Activated naive CD4-positive, alpha-beta T cell (primary cell): ENCODE measurements around the gene THRB.
"Not testable (repeated sequence)": the region's sequence is repeated elsewhere in the genome, so short reads cannot be mapped to it uniquely, and the experiment has no call there.

Source experiments
- DNase-seq, 4 experiments: peaks; one replicate each; lab custom pipeline; 2025; lab: John Stamatoyannopoulos, UW

The THRB gene

DNA sequence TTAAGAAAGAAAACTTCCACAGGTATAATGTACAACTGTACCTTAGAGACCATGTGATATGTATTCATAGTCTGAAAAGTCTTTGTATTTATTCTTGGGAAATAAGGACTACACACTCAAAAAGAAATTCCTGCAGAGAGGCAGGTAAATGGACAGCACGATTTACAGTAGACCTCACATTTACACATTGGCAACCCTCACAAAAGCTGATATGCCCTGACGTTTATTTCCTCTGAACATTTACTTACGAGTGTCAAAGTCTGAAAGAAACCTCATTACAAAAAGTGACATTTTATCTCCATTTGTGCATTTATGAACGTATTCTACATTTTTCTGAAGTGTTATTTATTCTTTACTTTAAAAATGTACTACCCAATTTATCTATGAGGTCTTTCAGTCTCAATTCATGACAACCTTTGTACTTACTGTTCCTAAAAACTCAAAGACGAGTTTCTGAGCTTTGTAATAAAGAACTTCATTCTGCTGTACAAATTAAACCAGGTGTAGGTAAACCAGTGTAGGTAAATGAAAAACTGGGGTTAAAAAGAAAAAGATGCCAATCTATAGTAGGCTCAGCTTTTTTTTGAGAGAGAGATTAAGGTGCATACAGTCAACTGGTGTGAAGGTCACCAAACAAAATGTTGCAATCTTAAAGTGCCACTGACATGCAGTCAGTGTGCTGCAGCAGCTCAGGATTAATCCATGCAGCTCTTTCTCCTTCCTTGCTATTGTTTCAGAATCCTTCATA is 44.3 kb downstream of the THRB start:
- DNase-seq = no peak

DNA sequence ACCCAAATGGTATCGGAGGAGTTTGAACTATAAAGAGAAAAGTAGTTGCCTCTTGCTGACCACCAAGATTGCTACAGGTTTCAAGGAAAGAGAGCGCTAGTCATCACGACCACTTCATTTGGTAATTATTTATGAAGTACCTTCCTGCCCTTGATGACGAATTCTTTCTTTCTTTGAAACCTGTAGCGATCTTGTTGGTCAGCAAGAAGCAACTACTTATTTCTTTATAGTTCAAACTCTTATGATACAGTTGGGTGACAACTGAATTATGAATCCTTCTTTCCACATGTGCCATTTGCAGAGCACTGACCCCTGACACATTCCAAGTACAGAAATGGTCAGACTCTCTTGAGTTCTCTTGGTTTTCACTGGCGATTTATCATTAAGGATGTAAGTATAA is 46.8 kb downstream of the THRB start:
- no peak for DNase-seq

DNA sequence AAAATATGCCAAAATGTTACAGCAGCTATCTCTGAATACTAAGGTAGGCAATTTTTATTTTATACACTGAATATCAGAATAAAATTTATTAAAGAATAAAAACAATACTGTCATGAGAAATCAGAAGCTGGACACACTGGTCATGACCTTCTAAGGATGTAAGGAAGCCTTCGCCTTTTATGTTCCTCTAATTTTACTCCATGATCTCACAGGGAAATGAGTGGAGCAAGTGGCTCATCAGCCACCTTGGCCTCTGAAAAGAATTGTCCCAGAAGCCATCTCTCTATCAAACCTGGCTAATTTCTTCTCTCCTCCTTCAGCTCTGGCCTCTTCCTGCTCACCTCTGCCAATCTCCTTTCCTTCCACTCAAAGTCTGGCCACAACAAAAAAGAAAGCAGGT is 48.6 kb downstream of the THRB start:
- DNase-seq = no peak

DNA sequence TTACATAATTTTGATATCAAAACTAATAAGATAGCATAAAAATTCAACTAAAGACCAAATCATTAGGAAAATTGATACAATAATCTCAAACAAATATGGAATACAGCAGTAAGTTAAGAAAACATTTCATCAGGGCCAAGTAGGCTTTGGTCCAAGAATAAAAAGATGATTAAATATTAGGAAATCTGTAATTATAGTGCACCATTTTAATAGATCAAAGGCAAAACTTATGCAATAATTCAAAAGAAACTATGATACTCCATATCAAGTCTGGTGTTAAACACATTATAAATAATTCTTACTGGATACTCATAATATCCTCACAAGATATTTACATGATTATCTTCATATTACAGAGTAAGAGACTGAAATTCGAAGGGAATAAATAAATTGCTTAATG is 51.2 kb downstream of the THRB start:
- DNase-seq = no peak

DNA sequence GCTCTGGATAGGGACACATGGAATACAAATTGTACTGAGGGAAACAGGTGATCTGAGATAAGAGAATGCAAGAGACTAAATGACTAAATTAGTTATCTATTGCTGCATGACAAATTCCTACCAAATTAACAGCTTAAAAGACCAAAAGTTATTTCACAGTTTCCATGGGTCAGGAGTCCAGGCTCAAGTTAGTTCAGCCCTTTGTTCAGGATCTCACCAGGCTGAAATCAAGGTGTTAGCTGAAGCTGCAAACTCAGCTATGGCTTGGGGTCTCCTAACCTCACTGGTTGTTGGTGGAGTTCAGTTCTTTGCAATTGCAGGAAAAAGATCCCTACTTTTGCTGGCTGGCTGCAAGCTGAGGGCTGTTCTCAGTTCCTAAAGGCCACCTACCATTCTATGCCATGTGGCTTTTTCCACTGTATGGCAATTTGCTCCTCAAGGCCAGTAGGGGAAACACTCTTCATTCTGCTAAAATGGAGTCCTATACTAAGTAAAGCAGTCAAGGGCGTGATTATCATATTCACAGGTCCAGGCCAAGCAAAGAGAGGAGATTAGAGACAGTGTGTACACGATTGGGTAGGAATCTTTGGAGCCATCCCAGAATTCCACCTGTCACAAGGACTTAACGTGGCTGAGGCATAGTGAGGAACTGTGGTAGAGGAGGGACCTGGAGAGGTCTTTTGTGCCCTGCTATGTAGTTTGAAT is 53.7 kb downstream of the THRB start:
- DNase-seq = no peak

DNA sequence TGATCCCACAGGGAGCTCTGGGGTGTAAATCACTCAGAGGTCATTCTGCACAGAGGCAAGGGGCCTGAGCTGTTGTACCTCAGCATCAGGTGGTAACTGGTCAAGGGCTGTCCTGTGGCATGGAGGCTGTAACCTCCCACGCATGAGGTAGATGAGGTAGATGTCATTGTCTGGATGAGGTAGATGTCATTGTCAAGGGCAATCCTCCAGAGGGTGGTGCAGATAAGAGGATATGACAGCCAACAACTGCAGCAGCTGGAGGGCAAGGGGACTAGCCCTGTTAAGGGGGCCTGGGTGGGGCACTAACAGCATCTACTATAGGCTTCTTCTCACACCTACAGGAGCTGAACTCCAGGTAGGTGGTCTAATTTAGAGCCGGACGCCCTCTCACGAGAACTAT is 55.6 kb downstream of the THRB start:
- DNase-seq = no peak

DNA sequence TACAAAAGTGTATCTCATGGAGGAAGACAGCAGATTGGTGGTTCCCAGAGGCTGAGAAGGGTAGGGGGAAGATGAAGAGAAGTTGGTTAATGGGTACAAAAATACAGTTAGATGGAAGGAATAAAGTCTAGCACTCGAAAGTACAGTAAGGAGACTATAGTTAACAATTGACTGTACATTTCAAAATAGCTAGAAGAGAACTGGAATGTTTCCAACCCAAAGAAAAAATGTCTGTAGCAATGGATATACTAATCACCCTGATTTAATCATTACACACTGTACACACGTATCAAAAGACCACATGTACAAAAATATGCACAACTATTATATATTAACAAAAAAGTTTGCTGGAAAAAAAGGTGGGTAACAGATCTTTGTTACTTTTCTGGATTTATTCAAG is 57.3 kb downstream of the THRB start:
- DNase-seq = no peak

DNA sequence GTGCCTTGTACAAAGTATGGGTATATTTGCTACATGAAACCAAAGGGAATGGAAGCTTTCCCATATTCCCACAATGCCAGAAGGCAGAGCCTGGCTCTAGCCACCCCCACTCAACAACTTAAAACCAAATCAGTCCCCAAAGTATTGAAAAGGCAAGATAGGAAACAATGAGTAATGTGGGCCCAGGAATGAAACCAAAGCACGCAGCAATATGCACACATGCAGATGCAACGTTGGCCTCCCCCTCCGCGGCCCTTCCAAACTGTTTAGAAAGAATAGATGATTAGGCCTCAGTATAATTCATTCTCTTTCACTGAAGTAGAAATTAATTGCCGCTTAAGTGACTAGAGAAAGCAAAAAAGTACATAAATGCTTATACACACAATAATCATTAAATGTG is 59.1 kb downstream of the THRB start:
- DNase-seq = no peak

DNA sequence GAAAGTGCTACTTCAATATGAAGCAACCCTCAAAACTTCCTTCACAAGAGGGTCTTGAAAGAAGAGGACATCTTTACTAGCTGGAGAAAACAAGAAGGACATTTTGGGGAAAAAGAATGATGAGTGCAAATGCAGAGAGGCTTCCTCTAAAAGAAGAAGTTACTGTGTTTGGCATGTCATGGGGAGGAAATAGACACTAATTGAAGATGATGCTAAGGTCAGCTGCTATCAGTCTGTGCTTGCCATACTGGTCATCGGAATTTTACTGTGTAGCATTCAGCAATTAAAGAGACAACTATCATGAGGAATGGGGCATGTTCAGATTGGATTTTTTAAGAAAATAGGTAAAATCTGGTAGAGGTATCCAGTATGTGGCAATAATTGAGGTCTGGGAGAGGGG is 60.0 kb downstream of the THRB start:
- DNase-seq = no peak

DNA sequence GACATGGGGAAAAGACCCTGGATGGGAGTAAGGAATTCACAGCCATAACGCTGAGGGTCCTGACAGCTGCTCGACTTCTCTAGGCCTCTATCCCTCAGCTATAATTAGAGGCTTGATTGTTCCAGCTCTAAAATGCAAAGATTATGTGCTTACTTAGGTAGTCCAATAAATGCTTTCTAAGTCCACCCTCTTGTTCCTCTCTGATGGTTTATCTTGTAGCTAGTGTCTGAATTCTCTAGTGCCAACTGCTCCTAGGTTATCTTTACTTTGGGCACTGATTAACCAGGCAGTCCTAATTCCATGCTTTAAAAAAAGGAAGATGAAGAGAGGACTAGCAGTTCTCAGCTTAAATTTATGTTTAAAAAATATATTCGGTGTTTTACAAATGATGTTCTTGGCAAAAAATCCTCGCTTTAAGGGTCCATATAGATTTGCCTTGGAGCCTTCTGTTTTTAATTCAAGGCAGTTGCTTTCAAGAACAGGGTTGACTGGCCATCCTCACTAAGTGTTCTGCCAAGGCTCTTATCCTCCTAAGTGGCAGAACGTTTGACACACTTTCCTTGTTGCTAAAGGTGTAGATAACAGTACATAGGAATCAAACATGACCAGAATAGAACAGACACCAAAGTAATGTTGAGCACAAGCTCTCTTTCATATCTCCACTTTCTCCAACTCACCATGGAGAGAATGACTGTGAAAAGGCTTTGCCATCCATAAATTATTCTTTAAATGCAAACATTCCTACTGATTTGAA is 60.6 kb downstream of the THRB start:
- DNase-seq = no peak

DNA sequence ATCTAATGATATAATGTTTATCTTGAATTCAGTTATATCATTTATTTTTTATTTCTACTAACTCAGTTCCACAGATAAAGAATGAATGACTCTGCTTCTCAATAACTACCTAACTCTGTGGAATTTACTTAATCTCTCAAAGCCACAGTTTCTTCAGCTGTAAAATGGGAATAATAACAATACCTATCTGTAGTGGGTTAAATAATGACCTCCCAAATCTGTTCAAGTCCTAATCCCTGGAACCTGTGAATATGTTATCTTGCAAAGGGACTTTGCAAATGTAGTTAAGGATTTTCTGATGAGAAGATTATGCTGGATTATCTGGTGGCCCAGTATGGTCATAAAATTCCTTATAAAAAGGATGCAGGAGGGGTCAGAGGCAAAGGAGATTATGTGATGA is 61.7 kb downstream of the THRB start:
- DNase-seq = no peak

DNA sequence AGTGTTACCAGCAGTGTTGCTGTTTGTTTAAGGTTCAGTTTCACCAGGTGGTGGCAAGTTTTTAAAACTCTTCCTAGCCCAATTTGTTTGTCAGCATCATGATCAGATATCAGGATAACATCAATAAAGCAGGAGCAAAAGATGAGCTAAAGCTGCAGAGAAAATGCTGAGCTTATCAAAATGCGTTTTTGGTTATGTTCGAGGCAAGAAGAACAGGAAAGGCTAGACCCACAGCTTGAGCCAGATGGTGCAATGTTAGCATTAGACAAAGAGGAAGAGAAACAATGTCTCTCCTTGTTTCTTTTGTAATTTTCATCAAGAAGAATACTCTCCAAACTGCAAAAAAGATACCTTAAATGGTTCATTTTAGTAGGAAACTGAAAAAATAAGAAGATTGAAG is 66.2 kb downstream of the THRB start:
- DNase-seq = no peak

DNA sequence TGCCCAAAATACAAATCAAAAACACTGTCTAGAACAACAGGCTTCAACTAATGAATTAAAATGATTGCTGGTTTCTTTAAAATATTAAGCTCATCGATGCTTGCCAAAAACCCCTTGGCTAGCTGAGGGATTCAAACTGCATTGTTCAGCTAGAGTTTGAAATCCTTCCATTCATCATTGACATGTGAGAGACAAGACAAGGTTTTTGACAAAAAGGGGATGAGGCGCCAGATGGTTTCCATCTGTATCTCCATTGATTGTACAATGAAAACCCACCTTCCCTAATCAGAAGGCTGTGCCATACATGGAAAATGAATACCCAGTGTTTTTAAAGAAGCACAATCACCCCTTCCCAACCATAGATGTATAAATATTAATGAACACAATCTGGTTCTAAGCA is 67.8 kb downstream of the THRB start:
- DNase-seq = no peak

DNA sequence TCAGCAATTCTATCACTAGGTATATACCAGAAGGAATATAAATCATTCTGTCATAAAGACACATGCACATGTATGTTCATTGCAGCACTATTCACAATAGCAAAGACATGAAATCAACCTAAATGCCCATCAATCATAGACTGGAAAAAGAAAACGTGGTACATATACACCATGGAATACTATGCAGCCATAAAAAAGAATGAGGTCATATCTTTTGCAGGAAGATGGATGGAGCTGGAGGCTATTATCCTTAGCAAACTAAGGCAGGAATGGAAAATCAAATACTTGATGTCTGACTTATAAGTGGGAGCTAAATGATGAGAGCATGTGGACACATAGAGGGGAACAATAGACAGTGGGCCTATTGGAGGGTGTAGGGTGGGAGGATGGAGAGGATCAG is 73.8 kb downstream of the THRB start:
- DNase-seq = not testable (repeated sequence)

DNA sequence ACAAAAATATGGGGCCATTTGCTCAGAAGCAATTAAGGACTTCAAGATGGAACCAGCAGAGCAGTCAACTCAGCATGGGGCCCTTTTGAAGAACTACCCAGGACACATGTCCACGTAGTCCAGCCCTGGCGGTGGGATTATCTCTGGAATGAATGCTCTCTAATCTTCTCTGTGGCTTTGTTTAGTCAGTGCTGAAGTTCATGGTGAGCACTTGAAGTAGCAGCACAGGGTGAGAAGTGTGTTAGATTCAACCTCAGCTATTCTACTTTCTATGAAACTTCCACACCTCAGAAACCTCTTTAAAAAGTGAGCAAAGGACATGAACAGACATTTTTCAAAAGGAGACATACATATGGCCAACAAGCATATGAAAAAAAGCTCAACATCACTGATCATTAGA is 74.4 kb downstream of the THRB start:
- no peak for DNase-seq

DNA sequence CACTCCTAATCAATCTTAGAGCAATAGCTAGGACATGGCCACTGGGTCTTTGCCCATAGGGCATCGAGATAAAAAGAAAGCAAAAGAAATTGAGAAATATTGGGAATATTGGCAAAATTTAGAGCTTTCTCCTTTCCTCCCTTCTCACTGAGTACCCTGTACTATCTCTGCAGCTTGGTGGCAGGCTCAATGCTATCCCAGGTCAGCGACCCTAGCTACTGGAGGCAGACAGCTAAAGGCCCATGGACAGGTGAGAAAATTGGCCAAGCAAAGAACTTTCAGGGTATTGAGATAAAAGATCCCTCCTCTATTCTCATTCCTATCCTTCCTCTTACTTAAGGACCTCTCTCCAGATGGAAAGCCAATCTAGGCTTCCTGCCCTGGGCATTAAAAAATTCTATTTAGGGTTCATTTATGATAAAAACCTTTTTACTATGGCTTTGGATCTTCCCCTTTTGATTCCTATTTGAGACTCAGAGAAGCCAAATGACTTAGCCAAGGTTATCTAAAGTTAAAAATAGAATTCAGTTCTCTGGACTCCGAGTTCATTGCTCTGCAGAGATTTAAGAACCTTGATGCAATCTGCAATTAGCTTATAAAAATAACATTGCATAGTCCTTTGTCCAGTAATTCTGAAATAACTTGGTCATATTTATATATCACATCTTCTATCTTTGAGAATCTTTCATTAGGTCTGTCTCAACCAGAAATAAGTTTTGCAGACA is 75.4 kb downstream of the THRB start:
- no peak for DNase-seq

DNA sequence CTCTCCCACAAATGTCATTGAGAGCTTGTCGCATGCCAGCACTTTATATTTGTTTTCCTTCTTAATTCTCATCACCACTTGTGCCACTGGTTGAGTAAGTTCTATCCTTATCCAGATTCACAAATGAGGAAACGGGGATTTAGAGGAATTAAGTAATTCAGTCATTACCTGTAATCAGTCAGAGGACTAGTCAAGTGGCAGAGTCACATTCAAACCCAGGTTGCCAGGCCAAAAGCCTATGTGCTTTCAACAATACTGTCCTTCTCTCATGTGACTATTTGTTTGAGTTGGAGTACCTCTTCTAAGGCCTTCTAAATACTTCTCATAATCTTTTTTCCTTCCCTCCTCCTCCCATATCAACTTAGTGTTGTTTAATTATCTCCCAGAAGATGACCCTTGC is 76.9 kb downstream of the THRB start:
- DNase-seq = no peak

DNA sequence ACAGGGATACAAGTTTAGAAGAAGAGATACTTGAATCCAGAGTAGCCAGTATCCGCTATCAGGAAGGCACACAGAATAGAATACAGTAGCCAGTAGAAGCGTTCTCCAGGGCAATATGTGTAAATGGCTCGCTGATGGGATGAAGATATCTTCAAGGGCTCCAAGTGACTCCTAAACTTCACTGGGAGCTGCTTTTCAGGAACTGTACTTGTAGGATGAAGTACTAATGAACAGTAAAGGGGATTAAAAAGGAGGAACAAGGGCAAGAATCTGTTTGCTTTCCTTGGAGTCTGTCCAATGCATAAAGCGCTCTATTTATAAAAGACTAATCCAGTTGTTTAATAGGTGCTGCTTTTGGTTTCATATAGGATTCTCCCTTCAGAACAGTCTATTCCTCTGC is 78.4 kb downstream of the THRB start:
- no peak for DNase-seq

DNA sequence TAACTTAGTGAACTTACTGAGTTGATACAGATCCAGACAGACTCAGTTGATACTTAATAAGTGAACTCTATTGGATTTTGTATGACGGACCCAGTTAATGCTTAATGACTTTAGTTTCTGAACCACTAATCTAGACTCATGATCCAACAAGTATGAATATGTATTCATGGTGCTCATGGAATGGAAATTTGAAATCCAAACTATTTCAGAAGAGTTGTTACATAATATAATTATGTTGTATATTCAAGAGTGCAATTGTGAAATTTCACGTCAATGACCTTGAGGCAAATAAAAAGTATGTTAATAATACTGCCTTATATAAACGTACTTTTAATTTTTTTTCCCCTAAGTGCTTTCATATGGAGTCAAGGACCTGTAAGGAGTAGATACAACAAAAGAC is 78.8 kb downstream of the THRB start:
- DNase-seq = no peak

DNA sequence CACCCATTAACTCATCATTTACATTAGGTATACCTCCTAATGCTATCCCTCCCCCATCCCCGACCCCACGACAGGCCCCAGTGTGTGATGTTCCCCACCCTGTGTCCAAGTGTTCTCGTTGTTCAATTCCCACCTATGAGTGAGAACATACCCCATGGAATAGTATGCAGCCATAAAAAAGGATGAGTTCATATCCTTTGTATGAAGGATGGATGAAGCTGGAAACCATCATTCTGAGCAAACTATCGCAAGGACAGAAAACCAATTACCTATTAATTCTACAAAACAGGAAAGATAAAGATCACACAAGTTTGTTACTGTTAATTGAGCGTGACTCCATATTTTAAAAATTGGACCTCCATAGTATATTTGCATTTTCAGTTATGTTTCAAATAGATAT is 81.0 kb downstream of the THRB start:
- not testable (repeated sequence) for DNase-seq

DNA sequence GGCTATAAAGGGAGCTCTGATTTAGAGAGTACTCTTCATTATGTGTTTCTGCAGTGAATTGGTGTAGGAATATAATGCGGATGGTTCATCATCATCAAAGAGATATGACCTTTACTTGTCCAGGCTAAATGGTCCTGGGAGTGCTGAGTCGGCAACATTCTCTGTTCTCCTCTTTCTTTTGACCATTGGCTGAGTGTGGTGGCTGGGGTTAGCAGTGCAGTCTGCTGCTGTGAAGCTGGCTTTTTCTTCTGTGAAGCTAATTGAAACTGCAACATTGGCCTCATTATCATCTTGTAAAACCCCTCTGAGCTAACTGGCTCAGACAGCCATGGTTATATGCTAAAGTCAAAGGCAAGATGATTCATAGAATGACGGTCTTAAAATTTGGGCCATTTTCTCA is 83.8 kb downstream of the THRB start:
- no peak for DNase-seq

DNA sequence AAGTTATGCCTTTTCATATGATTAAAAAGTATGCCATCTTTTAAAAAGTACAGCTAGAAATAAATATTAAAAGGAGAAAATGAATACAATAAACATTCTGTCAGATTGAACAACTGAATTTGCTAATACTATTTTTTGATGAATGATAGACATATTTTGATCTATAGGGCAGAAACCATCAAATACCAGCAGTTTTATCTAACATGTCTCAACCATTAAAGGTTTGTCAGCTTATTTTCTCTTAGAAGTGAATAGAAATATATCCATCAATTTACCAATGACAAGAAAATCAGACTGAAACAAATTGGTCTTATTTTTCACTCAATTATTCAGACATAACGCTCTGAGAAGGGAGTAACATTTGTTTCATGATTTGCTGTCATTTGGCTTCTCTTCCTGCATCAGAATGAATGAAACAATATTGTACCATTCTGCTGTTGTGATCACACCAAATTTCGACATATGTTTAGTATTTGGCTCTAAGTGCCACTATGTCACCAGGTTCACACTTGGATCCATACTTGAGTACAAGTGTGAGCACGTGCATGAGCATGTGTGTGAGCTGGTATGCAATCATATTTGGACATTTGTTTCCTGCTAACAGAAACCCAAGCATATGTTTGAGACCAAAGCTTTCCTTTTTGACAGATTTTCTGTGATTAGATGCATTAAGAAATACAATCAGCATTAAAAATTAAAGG is 86.5 kb downstream of the THRB start:
- no peak for DNase-seq
